Liver (tissue), 3 donors: ENCODE data around the gene TMEM161A.

Experiments
- FOXA1 ChIP-seq: IDR thresholded peaks from 2 replicates; pipeline ENCODE4 v1.6.1; 2016; ENCODE audit warnings: antibody characterized with exemption
- JUND ChIP-seq, 2 donors: IDR thresholded peaks; 2 replicates each; pipeline ENCODE4 v1.6.1; 2016; ENCODE audit warnings: antibody characterized with exemption in 2 of 2
- RAD21 ChIP-seq, 2 donors: IDR thresholded peaks; 2 replicates each; pipeline ENCODE4 v1.6.1; 2016; ENCODE audit warnings: antibody characterized with exemption in 2 of 2, mild to moderate bottlenecking in 2 of 2
- TAF1 ChIP-seq: conservative IDR thresholded peaks from 2 replicates; pipeline ENCODE4 v1.6.1; 2016; ENCODE audit warnings: antibody characterized with exemption, mild to moderate bottlenecking
- TF ChIP-seq, protein P1 (sequence below): fragments of 150-350 bp; IDR thresholded peaks from 2 replicates; pipeline ENCODE4 v1.5.1; 2017; ENCODE audit warnings: improper control_type of control experiment, low read depth, low read length; ENCODE audit not compliant: missing input control
- TF ChIP-seq, protein P2 (sequence below): IDR thresholded peaks from 2 replicates; pipeline ENCODE4 v1.6.1; 2016; ENCODE audit warnings: antibody characterized with exemption
- TF ChIP-seq, protein P3 (sequence below): IDR thresholded peaks from 2 replicates; pipeline ENCODE4 v1.6.1; 2016; ENCODE audit warnings: antibody characterized with exemption
- donor health status: healthy.
- donor health status: healthy.

DNA sequence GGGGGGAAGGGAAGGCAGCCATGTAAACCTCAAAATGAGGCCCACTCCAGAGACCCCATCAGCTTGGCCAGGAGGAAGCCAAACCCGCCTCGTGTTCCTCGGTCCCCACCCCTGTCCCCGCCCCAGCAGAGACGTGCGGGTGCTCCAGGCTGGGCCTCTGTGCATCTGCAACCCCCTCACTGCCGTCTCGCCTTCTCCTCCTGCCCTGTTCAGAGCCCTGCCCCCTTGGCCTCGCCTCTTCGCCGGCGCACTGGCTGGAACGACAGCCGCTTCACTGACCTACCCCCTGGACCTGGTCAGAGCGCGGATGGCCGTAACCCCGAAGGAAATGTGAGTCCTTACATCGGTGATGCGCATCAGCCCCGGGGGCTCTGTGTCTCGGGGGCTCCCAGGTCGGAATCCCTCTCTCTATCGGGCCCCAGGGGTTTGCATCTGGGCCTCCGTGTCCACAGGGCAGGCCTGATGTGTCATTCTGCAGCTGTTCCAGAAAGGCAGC is 32.2 kb downstream of the TMEM161A start:
- TF ChIP-seq JUND (IDR thresholded peaks at IDR 0.05) = no peak
- no peak for TF ChIP-seq RAD21 (IDR thresholded peaks at IDR 0.05)
- TF ChIP-seq TAF1 = no peak
- TF ChIP-seq, protein P1, sequence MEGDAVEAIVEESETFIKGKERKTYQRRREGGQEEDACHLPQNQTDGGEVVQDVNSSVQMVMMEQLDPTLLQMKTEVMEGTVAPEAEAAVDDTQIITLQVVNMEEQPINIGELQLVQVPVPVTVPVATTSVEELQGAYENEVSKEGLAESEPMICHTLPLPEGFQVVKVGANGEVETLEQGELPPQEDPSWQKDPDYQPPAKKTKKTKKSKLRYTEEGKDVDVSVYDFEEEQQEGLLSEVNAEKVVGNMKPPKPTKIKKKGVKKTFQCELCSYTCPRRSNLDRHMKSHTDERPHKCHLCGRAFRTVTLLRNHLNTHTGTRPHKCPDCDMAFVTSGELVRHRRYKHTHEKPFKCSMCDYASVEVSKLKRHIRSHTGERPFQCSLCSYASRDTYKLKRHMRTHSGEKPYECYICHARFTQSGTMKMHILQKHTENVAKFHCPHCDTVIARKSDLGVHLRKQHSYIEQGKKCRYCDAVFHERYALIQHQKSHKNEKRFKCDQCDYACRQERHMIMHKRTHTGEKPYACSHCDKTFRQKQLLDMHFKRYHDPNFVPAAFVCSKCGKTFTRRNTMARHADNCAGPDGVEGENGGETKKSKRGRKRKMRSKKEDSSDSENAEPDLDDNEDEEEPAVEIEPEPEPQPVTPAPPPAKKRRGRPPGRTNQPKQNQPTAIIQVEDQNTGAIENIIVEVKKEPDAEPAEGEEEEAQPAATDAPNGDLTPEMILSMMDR = no peak
- TF ChIP-seq, protein P2, sequence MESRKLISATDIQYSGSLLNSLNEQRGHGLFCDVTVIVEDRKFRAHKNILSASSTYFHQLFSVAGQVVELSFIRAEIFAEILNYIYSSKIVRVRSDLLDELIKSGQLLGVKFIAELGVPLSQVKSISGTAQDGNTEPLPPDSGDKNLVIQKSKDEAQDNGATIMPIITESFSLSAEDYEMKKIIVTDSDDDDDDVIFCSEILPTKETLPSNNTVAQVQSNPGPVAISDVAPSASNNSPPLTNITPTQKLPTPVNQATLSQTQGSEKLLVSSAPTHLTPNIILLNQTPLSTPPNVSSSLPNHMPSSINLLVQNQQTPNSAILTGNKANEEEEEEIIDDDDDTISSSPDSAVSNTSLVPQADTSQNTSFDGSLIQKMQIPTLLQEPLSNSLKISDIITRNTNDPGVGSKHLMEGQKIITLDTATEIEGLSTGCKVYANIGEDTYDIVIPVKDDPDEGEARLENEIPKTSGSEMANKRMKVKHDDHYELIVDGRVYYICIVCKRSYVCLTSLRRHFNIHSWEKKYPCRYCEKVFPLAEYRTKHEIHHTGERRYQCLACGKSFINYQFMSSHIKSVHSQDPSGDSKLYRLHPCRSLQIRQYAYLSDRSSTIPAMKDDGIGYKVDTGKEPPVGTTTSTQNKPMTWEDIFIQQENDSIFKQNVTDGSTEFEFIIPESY = no peak
- TF ChIP-seq, protein P3, sequence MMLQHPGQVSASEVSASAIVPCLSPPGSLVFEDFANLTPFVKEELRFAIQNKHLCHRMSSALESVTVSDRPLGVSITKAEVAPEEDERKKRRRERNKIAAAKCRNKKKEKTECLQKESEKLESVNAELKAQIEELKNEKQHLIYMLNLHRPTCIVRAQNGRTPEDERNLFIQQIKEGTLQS = no peak
- no peak for TF ChIP-seq FOXA1
